ENCODE results near the gene CLDN11.

Gene CLDN11

GRCh38 chr3:170473358-170473757 is 54.7 kb downstream of the CLDN11 start:
- DNase-seq, result no peak

DNA sequence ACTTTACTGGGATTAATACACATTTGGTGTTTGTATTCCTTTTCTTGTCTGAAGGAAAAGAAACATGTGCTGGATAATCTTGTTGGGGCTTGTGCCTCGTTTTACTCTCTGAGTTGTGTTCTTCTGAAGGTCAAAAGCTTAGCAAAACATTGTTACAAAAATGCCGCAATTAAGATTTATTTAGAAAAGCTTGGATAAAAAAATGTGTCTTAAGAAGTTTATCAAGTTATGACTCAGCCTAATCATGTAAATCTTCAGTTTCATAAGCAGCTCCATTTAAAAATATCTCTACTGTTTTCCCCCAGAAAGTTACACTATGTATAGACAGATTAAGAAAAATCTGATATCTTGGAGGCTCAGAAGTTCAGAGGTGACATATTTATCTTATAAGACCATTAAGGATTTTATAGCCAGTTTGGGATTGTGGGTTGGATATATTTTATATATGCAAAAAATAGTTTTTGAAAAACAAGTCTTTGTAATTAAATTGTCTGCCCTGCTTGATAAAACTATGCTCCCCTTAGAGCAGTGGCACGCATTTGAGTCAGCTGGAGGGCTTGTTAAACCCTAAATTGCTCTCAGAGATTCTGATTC is 56.5 kb downstream of the CLDN11 start:
- DNase-seq, result peak; percentile 35

DNA sequence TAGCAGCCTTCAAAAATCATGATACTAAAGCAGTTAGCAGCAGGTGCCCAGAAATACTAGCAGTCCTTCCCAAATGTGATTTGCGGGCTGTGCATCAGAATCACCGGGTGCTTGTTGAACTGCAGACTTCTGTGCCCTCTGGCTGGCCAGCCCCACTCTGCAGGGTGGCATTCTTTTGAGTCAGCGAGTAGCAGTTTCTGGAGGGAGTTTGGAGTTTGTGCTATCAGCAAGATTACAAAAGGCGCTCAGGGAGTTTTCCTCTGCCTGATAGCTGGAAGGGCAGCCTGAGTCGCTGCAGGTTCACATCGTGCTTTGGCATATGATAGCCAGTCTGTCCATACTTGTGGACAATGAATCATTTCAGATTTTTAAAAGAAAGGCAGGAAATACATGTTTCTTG is 57.6 kb downstream of the CLDN11 start:
- no peak for DNase-seq

GRCh38 chr3:170477395-170477794 is 58.7 kb downstream of the CLDN11 start:
- peak; percentile 72 for DNase-seq

GRCh38 chr3:170480111-170480510 is 61.4 kb downstream of the CLDN11 start:
- no peak for DNase-seq

DNA sequence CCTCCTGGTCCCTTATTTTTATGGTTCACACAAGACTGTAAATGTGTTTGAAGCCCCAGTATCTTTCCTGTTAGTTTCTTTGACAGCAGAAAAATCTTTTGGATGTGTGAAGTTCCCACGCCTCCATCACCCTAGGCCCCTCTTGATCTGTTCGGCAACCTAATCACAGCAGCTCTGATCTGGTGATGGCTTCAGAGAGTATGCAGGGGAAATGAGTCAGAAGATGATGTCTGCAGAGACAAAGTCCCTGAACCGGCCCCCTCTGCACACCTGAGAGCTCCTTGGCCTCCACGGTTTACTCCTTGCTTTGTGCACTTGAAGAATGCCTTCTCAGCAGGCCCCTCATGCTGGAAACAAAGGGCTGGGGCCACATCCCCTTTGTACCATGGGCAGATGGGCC is 63.5 kb downstream of the CLDN11 start:
- DNase-seq, result no peak

DNA sequence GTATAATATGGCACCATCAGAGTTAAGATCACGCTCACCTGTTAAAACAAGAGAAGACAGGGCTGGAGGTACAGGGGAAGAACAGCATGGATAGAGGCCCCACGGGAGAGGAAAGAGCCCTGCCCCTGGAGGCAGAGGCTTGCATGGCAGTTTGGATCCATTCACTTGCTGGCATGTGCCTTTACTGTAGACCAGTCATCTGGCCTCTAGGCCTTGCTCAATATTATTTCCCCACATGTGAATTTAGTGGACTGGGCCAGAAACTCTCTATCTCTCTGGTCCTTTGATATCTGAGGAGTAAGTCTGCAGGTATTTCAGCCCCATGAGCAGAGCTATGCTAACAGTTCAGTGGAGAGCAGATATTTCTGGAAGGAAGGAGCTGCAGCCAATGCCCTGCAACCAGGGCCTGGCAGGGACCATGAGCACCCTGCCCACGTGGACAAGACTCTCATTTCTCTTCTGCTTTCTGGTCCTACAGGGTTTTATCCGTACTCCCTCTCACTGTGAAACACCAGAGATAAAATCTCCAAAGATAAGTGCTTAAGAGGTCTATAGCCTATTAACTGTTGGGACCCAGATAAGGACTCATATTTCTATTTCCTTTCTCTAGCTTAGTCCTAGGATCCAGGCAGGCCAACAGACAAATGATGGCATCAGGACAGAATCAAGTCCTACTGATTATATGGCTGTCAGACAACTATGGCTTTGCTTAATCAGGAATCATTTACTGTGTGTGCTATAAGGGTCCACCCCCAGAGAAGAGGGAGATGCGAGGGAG is 65.0 kb downstream of the CLDN11 start:
- DNase-seq, result peak; percentile 32
